ENCODE results near the gene CPNE6. TPM values are rescaled to one million over a fixed set of nuclear protein-coding genes. Genes with fewer than 3 reads are reported as not detected.

CPNE6 gene
- total and polyA plus RNA-seq, 2 of the 8 experiments (the other 6 are each of a cell fraction or from before 2014, with no cell fraction given) = 0.05 TPM; not detected in 1

GRCh38 chr14:24085215-24085614 lies 13.9 kb downstream of the CPNE6 start (continued):
- no peak for TF ChIP-seq TCF12 (IDR thresholded peaks at IDR 0.05; ENCODE audit: low read depth, low read length)
- TF ChIP-seq SRF (IDR thresholded peaks at IDR 0.05; ENCODE audit: low read depth, low read length) = no peak
- TF ChIP-seq TAF1 (IDR thresholded peaks at IDR 0.05; ENCODE audit: low read depth, low read length) = no peak
- TF ChIP-seq SP4 (IDR thresholded peaks at IDR 0.05; ENCODE audit: low read length) = no peak
- no peak for TF ChIP-seq YY1 (IDR thresholded peaks at IDR 0.05; ENCODE audit: low read depth, low read length)
- no peak for TF ChIP-seq KDM4A (IDR thresholded peaks at IDR 0.05; ENCODE audit: low read depth, low read length, severe bottlenecking)
- no peak for TF ChIP-seq GTF2F1 (IDR thresholded peaks at IDR 0.05; ENCODE audit: borderline replicate concordance, low read depth, low read length)
- TF ChIP-seq KDM5A (IDR thresholded peaks at IDR 0.05; ENCODE audit: low read length) = no peak
- TF ChIP-seq TBP (IDR thresholded peaks at IDR 0.05; ENCODE audit: low read depth, low read length) = no peak

Data from H1 (cell line).